OCI-LY1 (cell line): Measurements from ENCODE around the gene XRCC4.

Experiments
- CTCF ChIP-seq: fragments of 200-600 bp; sonication (generic), shearing (Covaris generic); IDR thresholded peaks from 2 replicates; pipeline ENCODE4 v1.5.1; 2017; ENCODE audit warnings: mild to moderate bottlenecking, antibody characterized with exemption, low read length, moderate library complexity, mixed read lengths
- EZH2 ChIP-seq: fragments of 200-600 bp; sonication (generic), shearing (Covaris generic); IDR thresholded peaks from 2 replicates; pipeline ENCODE4 v1.8.0; 2017; ENCODE audit warnings: borderline replicate concordance, mixed run types, mild to moderate bottlenecking, antibody characterized with exemption, low read length, moderate library complexity, mixed read lengths

GRCh38 chr5:83353774-83354173 lies 276.4 kb downstream of the XRCC4 start:
- no peak for TF ChIP-seq EZH2
- no peak for TF ChIP-seq CTCF
